Esophagus (tissue), 2 donors: ENCODE data around the gene ZYX. TPM values are rescaled to one million over a fixed set of nuclear protein-coding genes. Genes with fewer than 3 reads are reported as not detected.
"Not testable (repeated sequence)": the region's sequence is repeated elsewhere in the genome, so short reads cannot be mapped to it uniquely, and the experiment has no call there.

Source experiments
- H3K27ac ChIP-seq, 2 donors: one replicate each; pipeline ENCODE4 v1.5.1; 2013; ENCODE audit warnings: low read depth in 2 of 2, mild to moderate bottlenecking in 2 of 2, inconsistent platforms in 1 of 2, low read length in 1 of 2, moderate library complexity in 1 of 2
- H3K27me3 ChIP-seq, 2 donors: one replicate each; pipeline ENCODE4 v1.6.1; 2013; ENCODE audit warnings: low read length in 2 of 2, control low read depth in 1 of 2, mild to moderate bottlenecking in 1 of 2; ENCODE audit not compliant: insufficient read depth in 2 of 2, control insufficient read depth in 1 of 2
- H3K36me3 ChIP-seq, 2 donors: one replicate each; pipeline ENCODE4 v1.6.1; 2013; ENCODE audit warnings: low read length in 1 of 2; ENCODE audit not compliant: control insufficient read depth in 2 of 2, insufficient read depth in 2 of 2
- H3K4me1 ChIP-seq, 2 donors: one replicate each; pipeline ENCODE4 v1.6.1; 2013; ENCODE audit warnings: low read length in 1 of 2; ENCODE audit not compliant: control insufficient read depth in 2 of 2, insufficient read depth in 2 of 2
- H3K4me3 ChIP-seq, 2 donors: one replicate each; pipeline ENCODE4 v1.5.1; 2013; ENCODE audit warnings: low read length in 2 of 2, mild to moderate bottlenecking in 2 of 2, low read depth in 1 of 2, moderate library complexity in 1 of 2
- H3K9me3 ChIP-seq, 2 donors: one replicate each; pipeline ENCODE4 v1.6.1; 2013; ENCODE audit warnings: mild to moderate bottlenecking in 2 of 2, low read depth in 1 of 2, low read length in 1 of 2, moderate library complexity in 1 of 2; ENCODE audit not compliant: control insufficient read depth in 2 of 2, insufficient read depth in 1 of 2
- WGBS, 2 donors: extraction: QIAGEN DNeasy Blood & Tissue Kit; methylation state at CpG; one replicate each; pipeline ENCODE4 v1.1.7; 2013; 5-methylcytosine and 5-hydroxymethylcytosine counted together
- polyA plus RNA-seq, 2 donors: library from polyadenylated mRNA; stranded (reverse); fragments of 200-250 nt; gene quantifications; one replicate each; pipeline ENCODE4 v1.2.3, GENCODE V29; 2013
- donor health status: healthy with polysubstance abuse.
- donor health status: Bipolar disorder and iron deficiency.

The ZYX gene
- polyA plus RNA-seq, 2 donors: 62.7 to 92.3 TPM

- Histone ChIP-seq H3K9me3 (no peaks in the 10 kb centered on the region), H3K4me3 (no peak overlapping the region), H3K36me3 (peaks cover 0 to 11% of the 10 kb centered on the region in 2 donors), H3K4me1 (peaks cover 0 to 13% of the 10 kb centered on the region in 2 donors), H3K27ac (no peak overlapping the region), H3K27me3 (no peaks in the 10 kb centered on the region)
- 73 to 76% methylated on average over 3 of the region's 3 CpGs for WGBS, 2 donors
Observed at GRCh38 chr7:143406002-143406357, 24.8 kb downstream of the ZYX start.

GRCh38 chr7:143407287-143408251, 26.4 kb downstream of the ZYX start:
- Histone ChIP-seq H3K27me3 (no peaks in the 10 kb centered on the region), H3K27ac (peak overlapping the region; percentile 75 to 96), H3K9me3 (no peaks in the 10 kb centered on the region), H3K4me1 (peaks cover 0 to 13% of the 10 kb centered on the region in 2 donors), H3K36me3 (peaks cover 0 to 5% of the 10 kb centered on the region in 2 donors), H3K4me3 (peak overlapping the region; percentile 83 to 85)
- WGBS, 2 donors: 31 to 37% methylated on average over 13 of the region's 13 CpGs

GRCh38 chr7:143408252-143408685, 27.1 kb downstream of the ZYX start:
- Histone ChIP-seq H3K4me3 (peak overlapping the region; percentile 83 to 85), H3K9me3 (no peaks in the 10 kb centered on the region), H3K36me3 (peaks cover 0 to 5% of the 10 kb centered on the region in 2 donors), H3K27me3 (no peaks in the 10 kb centered on the region), H3K27ac (peak overlapping the region; percentile 75 to 96), H3K4me1 (peaks cover 0 to 13% of the 10 kb centered on the region in 2 donors)
- 16 to 25% methylated on average over 19 to 20 of the region's 20 CpGs for WGBS, 2 donors

GRCh38 chr7:143408686-143409561, 27.8 kb downstream of the ZYX start, which contains the start of gene EPHA1:
Gene EPHA1 (minus strand): TSS chr7:143408856. CDS start chr7:143408805, 51 bp downstream.
- Histone ChIP-seq H3K27ac (peak within 1 kb of the TSS; percentile 95 to 96), H3K4me3 (peak within 1 kb of the TSS; percentile 83 to 85), H3K4me1 (peaks cover 0 to 13% of the 10 kb centered on the region in 2 donors), H3K27me3 (no peaks in the 10 kb centered on the region), H3K36me3 (peaks cover 0 to 5% of the 10 kb centered on the region in 2 donors), H3K9me3 (no peaks in the 10 kb centered on the region)
- 7 to 9% methylated on average over 24 to 39 of the region's 39 CpGs for WGBS, 2 donors

GRCh38 chr7:143410521-143411004, 29.4 kb downstream of the ZYX start:
- Histone ChIP-seq H3K9me3 (no peaks in the 10 kb centered on the region), H3K4me3 (no peak overlapping the region), H3K36me3 (no peaks in the 10 kb centered on the region), H3K27ac (peak overlapping the region in 1 of 2 donors; percentile 3), H3K27me3 (no peaks in the 10 kb centered on the region), H3K4me1 (peaks cover 0 to 11% of the 10 kb centered on the region in 2 donors)
- WGBS, 2 donors: 47 to 54% methylated on average over 6 of the region's 6 CpGs

GRCh38 chr7:143411976-143412708, 31.0 kb downstream of the ZYX start:
- Histone ChIP-seq H3K4me3 (no peak overlapping the region), H3K36me3 (no peaks in the 10 kb centered on the region), H3K27me3 (no peaks in the 10 kb centered on the region), H3K9me3 (no peaks in the 10 kb centered on the region), H3K27ac (peak overlapping the region in 1 of 2 donors; percentile 36), H3K4me1 (peaks cover 0 to 11% of the 10 kb centered on the region in 2 donors)
- 75 to 84% methylated on average over 5 of the region's 5 CpGs for WGBS, 2 donors

- H3K27ac ChIP-seq: peak overlapping the region; percentile 55 to 88
- H3K27me3 ChIP-seq: no peaks in the 10 kb centered on the region
- no peaks in the 10 kb centered on the region for H3K36me3 ChIP-seq
- no peaks in the 10 kb centered on the region for H3K9me3 ChIP-seq
- WGBS, 2 donors: 73 to 76% methylated on average over 8 of the region's 8 CpGs
- no peak overlapping the region for H3K4me3 ChIP-seq
- peaks cover 0 to 14% of the 10 kb centered on the region in 2 donors for H3K4me1 ChIP-seq
Observed at GRCh38 chr7:143413123-143413522, 32.0 kb downstream of the ZYX start.

- not testable (repeated sequence) for H3K9me3 ChIP-seq, H3K27me3 ChIP-seq, H3K4me1 ChIP-seq, H3K36me3 ChIP-seq, H3K4me3 ChIP-seq
- WGBS, 2 donors: 76 to 79% methylated on average over 7 of the region's 7 CpGs
- H3K27ac ChIP-seq: peak overlapping the region; percentile 44 to 69
Observed at GRCh38 chr7:143415209-143415608, 34.1 kb downstream of the ZYX start.
